MM.1S (cell line): ENCODE results near the gene EGFL7.

Experiments used
- CTCF ChIP-seq: fragments of 300-600 bp; sonication (generic); IDR thresholded peaks from 2 replicates; pipeline ENCODE4 v1.5.1; 2016; ENCODE audit warnings: antibody characterized with exemption, low read length, mixed read lengths
- EZH2 ChIP-seq: fragments of 300-600 bp; sonication (generic); optimal IDR thresholded peaks from 2 replicates; pipeline ENCODE3; 2017; ENCODE audit warnings: low read depth, mild to moderate bottlenecking, antibody characterized with exemption, low read length, mixed read lengths
- EZH2phosphoT487 ChIP-seq: fragments of 300-600 bp; sonication (generic); IDR thresholded peaks from 2 replicates; pipeline ENCODE4 v1.6.1; 2018; ENCODE audit warnings: antibody characterized with exemption, low read length

DNA sequence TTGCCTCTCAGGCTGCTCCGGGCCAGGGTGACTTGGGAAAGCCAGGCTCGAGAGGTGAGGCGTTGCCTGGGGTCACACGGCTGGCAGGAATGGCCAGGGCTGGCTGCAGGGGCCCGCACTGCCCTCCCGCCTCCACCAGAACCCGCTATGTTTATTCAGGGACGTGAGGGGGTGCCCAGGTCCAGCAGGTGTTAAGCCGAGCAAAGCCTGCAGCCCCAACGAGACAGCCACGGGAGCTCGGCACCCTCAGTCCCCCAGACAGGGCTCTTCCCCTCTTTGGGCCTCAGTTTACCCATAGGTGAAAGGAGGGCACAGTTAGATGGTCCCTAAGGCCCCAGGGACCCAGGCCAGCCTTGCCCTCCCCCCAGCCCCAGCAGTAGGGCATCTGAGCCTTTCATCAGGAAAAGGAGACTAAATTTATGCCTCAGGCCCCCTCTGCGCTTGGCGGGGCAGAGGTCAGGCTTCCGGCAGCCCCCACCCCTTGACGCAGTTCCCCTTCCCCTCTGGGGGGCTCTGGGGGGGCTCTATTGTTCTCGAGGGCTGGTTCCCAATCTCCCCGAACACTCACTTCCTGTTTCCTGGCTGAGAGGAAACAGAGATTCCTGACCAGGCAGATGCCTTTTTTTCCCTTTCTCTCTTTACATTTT is 7.1 kb upstream of the EGFL7 start:
- TF ChIP-seq EZH2 (no peak), CTCF (no peak), EZH2phosphoT487 (no peak)
